Stimulated activated CD4-positive, alpha-beta T cell treated with anti-CD3 and anti-CD28 coated beads, TNF-alpha, amount 100 ng/mL, for 48 hours (primary cell): ENCODE results near the gene ACTA2.

Source experiments
- DNase-seq, 3 donors: peaks; one replicate each; pipeline ENCODE4 v3.0.0-alpha.2; 2020; ENCODE audit warnings: low read depth in 3 of 3

Gene ACTA2

DNA sequence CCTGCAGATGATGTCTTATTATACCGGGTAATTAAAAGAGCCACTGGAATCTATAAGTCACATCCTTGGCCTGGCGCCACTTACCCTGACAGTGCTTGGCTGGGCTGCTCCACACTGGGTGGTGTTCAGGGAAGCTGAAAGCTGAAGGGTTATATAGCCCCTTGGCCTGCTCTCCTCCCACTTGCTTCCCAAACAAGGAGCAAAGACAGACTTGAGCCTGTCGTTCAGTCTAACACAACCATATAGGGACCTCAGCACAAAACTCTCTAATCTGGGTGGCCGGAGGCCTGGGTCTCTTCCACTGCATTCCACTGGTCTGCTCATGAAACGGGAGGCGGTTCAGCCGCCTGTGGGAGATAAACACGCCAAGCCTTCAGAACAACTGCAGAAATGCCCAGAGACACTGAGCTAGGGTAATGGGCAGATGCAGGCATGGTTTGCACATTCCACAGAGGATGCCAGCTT, at the start of gene ACTA2:
ACTA2 (minus strand) TSS at position 127 of the 465 bp plus-strand sequence. CDS start 3,843 bp downstream, outside the sequence.
- no peak for DNase-seq

DNA sequence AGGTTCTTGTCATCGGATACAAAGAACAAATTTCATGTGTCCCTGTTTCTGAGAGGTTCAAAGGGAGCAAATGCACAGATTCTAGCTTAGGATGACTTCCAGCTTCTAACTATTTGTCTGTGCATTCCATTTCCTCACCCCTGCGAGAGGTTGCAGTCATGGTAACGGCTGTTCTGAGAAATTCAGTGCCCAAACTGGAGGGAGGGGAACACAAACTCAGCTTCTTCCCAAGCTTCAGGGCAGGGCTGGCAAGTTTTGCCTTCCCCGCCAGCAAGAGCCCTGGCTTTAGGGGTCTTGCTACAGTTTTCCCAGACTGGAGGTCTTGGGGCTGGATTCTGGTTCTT, 49.1 kb upstream of the ACTA2 start:
- no peak for DNase-seq

DNA sequence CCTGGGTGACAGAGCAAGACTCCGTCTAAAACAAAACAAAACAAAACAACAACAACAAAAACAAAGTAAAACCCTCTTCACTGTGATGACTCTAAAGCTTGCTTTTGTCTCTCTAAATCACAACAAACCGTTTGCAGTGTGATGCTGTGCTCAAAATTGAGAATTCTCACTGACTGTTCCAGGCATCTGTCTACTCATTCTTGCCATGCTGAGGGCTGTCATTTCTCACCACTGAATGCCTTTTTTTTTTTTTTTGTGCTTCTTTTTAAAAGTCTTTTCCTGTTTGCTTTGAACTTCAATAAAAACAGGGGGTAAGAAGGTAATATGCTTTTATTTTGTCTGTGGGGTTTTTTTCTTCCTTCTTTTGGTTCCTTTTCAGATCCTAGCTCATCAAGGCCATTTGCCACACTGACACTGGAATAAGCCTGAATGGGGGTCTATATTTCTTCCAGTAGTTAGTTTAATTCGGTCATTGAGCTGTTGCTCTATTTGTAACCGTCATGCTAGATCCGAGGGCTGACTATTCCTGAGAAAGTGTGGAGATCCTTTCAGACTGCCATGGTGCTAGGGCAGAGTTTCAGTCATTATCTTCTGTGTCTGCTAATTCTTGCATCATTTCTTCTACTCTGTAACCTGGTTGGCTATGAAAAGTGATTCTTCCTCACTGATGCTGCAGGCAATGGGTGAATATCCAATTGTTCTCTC, 48.6 kb upstream of the ACTA2 start:
- no peak for DNase-seq

DNA sequence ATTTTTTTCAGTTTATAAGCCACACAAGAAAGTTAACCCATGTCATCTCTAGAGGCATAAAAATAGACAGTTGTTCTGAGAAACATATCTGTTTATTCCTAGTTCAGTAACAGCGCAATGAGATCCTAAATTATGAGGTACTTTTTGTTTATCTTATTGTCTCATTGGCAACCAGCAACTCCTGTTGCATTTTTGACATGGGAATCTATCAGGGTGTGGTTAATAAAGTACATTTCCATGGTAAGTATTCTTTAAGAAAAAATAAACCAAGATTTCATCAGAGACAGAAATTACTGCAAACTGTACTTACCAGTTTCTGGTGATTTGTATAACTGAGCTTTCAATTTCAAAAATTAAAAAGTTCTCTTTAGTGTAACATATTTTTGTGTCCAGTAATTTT, 47.1 kb upstream of the ACTA2 start:
- DNase-seq, result no peak

DNA sequence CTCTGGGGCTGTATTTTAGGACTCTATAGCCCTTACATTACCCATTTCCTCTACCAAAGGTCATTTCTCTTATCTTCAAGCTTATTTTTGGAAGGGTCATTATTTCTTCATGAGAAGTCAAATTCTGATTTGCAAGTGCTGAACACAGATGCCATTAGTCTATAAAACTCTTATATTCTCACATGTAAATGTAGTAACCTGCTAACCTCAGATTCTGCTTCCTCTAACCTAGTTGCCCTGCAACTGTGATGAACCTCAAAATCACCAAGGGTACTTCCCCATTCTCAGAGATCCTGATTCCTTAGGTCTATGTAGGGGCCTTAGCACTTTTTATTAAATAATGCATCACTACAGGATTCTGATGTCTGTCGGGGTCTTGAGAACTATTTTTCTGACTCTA, 44.4 kb upstream of the ACTA2 start:
- DNase-seq, result no peak

DNA sequence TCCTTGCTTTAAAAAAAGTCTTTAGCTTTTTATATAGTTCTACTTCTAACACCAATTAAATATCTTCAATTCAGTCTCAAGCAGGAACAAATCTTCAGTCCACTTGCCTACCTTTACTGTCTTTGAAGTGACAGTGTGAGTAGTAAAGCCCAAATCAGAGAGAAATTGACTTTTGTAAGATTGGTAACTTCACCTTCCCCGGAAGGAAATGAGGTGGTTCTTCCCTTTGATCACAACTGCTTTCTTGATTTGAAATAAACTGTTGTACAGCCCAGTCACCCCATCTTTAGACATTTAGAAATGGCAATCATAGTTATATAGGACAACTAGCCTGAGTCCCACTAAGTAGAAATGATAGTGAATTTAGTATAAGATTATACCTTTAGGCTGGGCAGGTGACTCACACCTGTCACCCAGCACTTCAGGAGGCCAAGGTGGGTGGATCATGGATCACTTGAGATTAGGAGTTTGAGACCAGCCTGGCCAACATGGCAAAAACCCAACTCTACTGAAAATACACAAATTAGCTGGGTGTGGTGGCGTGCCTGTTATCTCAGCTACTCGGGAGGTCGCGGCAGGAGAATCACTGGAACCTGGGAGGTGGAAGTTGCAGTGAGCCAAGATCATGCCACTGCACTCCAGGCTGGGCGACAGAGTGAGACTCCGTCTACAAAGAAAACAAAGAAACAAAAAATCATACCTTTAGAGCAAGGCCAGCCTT, 42.7 kb upstream of the ACTA2 start:
- DNase-seq, result no peak

DNA sequence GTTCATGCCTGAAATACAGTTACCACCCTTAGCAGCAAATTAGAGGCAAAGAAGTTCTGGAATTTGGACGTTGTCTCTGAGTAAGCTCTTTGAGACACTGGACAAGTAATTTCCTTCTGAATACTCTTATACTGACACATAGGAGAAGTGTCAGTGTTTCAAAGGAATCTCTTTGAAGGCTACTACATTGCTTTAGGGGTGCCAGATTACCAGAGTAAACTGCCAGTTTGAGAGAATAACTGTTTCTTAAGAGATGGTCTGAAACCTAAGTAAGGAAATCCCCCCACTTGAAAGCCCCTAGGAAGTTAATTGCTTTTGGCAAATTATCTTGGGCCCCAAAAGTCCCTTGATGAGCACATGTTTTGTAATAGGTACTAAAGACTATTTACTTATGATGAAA, 41.4 kb upstream of the ACTA2 start:
- no peak for DNase-seq

DNA sequence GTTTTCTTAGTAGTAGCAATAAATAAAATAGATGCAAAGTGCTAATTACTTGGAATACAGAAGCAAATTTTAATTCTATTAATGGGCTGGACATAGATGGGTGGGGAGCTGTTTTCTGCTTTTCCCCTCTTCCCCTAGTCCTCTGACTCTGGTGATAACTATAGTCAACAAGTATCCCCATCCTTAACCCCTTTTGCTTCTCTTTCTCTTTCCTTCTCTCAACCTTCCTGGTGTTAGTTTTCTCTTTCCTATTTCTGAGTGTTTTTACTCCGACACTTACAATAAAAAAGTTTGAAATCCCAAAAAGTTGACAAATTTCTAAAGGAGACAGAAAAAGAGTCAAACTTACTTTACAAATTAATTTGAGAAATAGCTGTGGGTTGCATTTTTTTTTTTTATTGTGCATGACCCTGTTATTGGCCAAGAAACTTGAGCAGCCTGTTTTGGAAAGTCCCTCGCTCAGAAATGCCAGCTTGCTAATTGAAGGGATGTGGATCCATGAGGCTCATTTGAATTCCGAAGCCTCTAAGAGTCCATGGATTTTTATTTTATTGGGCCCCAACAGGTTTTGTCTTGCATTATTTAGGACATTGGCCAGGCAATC, 40.5 kb upstream of the ACTA2 start:
- no peak for DNase-seq

DNA sequence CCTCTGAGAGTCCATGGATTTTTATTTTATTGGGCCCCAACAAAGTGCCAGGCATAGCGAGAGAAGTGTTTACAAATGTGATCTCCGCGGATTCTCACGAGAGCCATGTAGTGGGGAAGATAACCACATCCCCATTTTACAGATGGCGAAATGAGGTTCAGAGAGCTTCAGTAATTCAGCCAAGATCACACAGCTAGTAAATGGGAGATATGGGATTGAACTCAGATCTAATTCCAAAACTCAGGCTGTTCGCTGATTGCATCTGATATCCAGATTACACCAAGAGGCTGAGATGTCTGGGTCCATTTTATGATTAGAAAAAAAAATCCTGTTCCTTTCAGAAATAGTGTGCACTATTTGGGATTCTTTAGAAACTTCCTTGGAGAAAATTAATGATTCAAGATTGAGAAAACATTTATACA, 39.3 kb upstream of the ACTA2 start:
- no peak for DNase-seq

DNA sequence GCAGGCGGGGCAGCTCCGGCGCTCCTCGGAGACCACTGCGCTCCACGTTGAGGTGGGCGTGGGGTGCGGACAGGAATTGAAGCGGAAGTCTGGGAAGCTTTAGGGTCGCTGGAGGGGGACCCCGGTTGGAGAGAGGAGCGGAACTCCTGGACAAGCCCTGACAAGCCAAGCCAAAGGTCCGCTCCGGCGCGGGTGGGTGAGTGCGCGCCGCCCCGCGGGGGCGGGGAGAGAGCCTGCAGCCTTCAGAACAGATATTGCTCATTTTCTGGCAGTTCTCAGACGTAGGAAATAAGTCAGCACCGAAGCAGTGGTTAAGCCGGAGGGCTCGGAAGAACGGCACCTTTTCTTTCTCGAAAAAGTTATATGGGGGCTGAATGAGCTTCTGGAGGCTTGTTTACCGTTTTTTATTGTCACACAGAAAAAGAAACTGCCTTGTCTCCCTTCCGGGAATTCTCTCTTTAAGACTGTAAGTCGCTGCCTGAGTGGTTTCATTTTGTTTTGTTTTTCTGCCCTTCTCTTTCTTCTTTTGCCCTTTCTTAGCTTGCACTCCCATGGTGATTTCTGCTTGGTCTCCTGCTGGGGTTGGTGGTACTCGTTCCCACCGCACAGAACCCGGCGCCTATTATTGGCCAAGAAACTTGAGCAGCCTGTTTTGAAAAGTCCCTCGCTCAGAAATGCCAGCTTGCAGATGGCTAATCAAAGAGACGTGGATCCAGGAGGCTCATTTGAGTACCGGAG, 38.8 kb upstream of the ACTA2 start:
- peak; percentile 44 to 62 (median 51) for DNase-seq

DNA sequence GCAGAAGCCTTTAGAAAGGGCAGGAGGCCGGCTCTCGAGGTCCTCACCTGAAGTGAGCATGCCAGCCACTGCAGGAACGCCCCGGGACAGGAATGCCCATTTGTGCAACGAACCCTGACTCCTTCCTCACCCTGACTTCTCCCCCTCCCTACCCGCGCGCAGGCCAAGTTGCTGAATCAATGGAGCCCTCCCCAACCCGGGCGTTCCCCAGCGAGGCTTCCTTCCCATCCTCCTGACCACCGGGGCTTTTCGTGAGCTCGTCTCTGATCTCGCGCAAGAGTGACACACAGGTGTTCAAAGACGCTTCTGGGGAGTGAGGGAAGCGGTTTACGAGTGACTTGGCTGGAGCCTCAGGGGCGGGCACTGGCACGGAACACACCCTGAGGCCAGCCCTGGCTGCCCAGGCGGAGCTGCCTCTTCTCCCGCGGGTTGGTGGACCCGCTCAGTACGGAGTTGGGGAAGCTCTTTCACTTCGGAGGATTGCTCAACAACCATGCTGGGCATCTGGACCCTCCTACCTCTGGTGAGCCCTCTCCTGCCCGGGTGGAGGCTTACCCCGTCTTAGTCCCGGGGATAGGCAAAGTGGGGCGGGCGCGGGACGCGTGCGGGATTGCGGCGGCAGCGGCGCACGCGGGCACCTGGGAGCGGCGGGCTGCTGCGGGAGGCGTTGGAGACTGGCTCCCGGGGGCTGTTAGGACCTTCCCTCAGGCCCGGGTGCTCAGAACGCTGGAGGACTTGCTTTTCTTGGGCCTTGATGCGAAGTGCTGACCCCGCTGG, 38.0 kb upstream of the ACTA2 start, which contains the start of gene FAS:
FAS (plus strand) TSS at position 415 of the 777 bp plus-strand sequence; CDS start at position 494, 79 bp downstream.
- peak; percentile 55 to 71 (median 67) for DNase-seq

DNA sequence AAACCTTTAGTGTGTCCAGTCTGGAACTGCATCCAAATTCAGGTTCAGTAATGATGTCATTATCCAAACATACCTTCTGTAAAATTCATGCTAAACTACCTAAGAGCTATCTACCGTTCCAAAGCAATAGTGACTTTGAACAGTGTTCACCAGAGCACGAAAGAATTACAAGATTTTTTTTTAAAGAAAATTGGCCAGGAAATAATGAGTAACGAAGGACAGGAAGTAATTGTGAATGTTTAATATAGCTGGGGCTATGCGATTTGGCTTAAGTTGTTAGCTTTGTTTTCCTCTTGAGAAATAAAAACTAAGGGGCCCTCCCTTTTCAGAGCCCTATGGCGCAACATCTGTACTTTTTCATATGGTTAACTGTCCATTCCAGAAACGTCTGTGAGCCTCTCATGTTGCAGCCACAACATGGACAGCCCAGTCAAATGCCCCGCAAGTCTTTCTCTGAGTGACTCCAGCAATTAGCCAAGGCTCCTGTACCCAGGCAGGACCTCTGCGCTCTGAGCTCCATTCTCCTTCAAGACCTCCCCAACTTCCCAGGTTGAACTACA, 37.3 kb upstream of the ACTA2 start:
- DNase-seq, result no peak

DNA sequence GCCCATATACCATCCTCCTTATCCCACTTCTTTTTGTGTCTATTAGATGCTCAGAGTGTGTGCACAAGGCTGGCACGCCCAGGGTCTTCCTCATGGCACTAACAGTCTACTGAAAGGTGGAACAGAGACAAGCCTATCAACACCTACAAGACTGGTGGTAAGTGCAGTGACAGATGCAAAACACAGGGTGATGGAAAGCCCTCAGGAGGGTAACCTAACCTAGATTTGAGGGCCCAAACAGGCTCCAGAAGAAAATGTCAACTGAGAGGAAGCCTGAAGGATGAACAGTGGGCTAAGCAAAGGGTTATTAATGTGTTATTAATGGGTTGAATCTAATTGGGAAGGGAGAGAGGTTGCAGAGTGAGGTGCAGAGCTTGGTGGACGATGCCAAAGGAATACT, 36.9 kb upstream of the ACTA2 start:
- no peak for DNase-seq

DNA sequence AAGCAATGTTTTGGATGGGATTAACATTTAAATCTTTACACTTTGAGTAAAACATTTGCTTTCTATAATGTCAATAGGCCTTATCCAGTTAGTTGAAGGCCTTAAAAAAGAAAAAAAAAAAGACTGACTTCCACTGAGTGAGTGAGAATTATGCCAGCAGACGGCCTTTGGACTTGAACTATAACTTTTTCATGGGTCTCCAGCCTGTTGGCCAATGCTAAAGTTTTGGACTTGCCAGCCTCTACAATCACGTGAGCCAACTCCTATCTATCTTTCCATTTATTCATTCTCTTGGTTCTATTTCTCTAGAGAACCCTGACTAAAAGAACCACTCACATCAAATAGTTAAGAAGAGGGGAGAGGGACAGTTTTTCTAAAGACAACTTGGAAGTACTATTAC, 35.3 kb upstream of the ACTA2 start:
- no peak for DNase-seq

DNA sequence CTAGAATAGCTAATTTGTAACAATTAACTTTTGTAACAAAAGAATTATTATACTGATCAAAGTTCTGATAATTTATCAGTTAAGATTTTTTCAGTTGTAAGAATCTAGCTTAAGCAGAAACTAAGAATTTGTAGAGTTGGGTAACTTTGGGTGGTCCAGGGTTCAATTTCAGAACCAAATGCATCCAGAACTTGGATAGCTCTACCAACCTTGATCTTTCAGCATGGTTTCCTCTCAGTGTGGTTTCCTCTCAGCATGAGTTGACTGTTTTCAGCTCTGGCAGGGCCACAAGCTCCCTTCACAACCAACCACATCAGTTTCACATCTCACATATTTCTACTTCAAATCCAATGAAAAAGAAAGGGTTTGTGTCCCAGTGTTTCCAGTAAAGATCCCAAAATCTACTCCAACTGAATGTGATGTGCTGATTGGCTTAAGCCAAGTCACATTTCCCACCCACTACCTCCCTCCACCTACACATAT, 34.7 kb upstream of the ACTA2 start:
- DNase-seq, result no peak

DNA sequence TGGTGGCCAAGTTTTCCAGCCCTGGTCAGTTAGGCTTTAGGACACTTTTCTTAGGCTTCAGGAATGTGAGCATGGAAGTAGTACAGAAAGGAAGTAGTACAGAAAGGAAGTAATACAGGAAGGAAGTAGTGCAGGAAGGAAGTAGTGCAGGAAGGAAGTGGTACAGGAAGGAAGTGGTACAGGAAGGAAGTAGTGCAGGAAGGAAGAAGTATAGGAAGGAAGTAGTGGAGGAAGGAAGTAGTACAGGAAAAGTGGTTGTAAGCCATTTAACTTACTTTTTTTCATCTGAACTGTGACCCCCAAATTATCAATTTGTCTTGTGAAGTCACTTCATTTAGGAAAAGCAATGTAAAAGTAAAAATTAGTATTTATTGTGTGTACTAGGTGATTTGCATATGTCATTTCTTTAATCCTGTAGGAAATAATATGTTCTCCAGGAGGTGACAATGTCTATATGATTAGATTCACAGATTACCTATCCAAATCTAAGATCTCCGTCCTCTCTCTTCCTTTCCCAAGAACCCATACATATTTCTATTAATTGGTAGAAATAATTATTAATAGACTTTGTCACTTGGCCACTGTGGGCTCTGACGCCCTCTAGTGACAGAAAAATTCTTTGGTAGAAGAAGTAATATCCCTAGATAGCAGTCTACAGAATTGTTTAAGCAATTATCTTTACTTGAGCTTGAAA, 34.1 kb upstream of the ACTA2 start:
- DNase-seq, result no peak

DNA sequence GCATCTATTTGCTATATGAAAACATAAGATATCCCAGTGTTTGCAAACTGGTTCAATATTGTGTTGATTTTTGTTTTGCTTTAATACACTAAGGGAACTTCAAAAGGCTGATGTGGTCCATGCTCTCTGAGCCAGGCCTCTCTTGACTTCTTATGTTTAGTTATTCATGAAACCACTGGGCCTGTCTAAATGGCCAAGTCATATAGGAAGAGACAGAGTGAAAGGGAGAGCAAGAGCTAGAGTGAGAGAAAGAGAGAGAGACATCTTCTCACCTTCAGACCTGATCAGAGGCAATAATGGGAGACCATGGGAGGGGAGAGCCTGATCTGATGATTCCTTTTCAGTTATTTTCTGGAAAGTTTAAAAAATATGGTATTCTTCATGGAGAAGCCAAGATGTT, 32.0 kb upstream of the ACTA2 start:
- DNase-seq, result no peak

DNA sequence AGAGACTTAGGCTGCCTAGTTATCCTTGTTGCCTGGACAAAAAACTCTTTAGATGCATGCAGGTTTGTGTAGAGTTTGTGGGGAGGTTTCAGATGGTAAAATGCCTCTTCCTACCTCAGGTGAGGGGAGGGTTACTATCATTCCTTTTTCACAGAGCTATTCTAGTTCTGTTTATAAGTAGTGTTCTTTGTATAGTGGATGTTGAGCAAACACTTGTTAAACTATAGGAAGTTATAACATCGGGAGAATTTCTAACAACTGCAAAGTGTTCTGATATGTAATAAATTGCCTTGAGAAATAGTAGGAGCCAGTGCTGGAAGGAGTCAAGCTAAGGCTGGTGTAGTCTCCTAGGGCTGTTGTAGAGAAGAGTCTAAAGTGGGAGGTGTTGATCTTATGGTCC, 31.4 kb upstream of the ACTA2 start:
- no peak for DNase-seq

DNA sequence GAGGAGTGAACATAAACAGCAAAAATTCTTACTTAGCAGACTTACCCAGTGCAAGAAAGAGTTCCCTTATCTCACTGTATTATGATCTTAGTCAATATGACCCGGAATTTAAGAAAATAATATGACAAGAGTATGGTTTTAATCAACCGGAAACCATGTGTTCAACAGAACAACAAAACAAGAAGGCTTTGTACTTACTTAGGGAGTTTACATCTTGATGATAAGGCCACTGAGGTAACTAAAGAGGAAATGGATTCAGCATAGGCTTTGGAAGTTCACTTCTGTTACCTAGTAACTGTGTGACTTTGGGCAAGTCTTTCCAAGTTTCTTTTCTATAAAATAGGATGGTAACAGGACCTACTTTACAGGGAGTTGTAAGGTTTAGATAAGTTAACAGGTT, 30.6 kb upstream of the ACTA2 start:
- no peak for DNase-seq

DNA sequence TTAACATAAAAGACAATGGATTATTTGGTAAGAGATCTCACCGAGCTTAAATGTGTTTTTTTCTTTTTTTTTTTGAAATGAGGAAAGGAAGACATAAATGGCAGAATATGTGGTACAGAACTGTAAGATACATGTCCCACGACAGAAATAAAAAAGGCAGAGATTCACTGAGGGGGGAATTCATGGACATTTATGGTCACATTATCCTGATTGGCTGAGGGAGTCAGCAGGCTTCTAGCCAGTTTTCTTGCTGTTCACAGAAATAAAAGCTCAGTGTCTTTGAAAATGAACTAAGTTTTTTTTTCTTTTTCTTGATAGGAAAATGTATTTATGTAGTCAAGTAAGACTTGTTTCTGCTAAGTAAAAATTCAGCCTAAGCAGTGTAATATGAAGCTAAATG, 29.8 kb upstream of the ACTA2 start:
- DNase-seq, result no peak
